GM12892 (cell line): Measurements from ENCODE around the gene MERTK. TPM values are rescaled to one million over a fixed set of nuclear protein-coding genes. Genes with fewer than 3 reads are reported as not detected.
A peak's percentile ranks its signal among the peaks of the same experiment; 100 is the strongest.
"Not testable (repeated sequence)": the region's sequence is repeated elsewhere in the genome, so short reads cannot be mapped to it uniquely, and the experiment has no call there.

Source experiments
- DNase-seq: peaks from one replicate; pipeline ENCODE4 v3.0.0; 2011; ENCODE audit not compliant: insufficient read length
- FAIRE-seq: peaks from 2 replicates; lab custom pipeline; 2011; peaks lifted over from hg19 to GRCh38; lab: Jason Lieb, UNC
- POLR2A ChIP-seq: IDR thresholded peaks from 2 replicates; pipeline ENCODE4 v1.6.1; 2011; ENCODE audit warnings: low read depth, low read length, control low read depth
- POLR2AphosphoS5 ChIP-seq: IDR thresholded peaks from 2 replicates; pipeline ENCODE4 v1.6.1; 2011; ENCODE audit warnings: low read depth, low read length, control low read depth
- TAF1 ChIP-seq: IDR thresholded peaks from 2 replicates; pipeline ENCODE4 v1.6.1; 2011; ENCODE audit warnings: low read depth, mild to moderate bottlenecking, control low read depth, low read length, borderline replicate concordance
- polyA plus RNA-seq: library from polyadenylated mRNA; unstranded; fragments of >200 nt; gene quantifications from one replicate; pipeline ENCODE4 v1.2.1, GENCODE V29; 2012; ENCODE audit warnings: missing spikeins, inconsistent platforms; ENCODE audit not compliant: missing spikeins

Gene MERTK
- polyA plus RNA-seq, result 2.6 TPM

DNA sequence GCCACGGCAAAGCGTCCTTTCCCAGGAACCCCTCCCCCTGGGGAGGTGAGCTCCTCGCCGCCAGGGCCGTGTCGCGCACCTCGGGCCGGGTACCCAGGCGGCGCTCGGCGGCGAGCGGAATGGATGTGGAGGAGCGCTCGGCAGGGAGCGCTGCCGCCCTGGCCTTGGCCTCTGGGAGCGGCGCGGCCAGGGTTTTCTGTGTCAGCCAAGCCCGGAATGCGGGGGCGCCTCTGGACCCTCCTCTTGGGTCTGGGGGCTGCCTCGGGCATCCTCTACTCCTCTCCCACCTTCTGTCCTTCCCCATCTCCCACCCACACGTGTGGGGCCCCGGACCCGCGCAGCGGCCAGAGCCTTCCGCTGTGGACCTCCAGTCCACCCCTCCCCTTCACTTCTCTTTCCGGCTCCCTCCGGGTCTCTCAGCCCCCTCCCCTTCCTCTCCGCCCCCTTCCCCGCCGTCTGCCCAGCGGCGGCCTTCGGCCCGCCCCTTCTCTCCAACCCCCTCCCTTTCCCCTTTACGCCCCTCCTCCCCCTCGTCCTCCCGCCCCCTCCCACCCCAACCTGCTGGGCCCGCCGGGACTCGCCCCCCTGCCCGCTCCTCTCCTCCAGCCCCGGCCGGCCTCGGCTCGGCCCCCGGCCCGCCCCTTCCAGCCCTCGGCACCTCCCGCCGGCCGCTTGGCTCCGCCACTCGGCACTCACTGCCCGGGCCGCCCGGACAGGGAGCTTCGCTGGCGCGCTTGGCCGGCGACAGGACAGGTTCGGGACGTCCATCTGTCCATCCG is at the start of gene MERTK:
Gene MERTK (plus strand): TSS at position 684 of the 779 bp plus-strand sequence. CDS start 129 bp downstream, outside the sequence.
- no peak for TF ChIP-seq TAF1
- no peak for TF ChIP-seq POLR2A
- no peak for TF ChIP-seq POLR2AphosphoS5
- FAIRE-seq (no peak), DNase-seq (peak; percentile 63)

DNA sequence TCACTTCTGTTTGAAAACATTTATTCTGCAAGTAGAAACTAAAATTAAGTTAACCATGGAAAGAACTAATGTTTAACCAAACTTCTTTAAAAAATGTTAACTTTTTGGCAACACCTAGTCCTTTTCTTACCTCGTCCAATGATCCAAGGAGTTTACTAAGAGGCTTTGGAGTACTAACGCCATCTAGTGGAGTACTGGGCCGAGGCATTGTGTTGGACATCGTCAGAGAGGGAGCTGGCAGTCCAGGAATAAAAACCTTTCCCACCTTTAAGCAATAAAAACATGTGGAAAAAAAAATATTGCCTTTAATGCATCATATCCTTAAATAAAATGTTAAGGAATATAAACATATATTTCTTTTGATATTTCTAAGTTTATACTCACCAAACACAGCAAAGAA is 47.8 kb upstream of the MERTK start:
- not testable (repeated sequence) for FAIRE-seq, DNase-seq

DNA sequence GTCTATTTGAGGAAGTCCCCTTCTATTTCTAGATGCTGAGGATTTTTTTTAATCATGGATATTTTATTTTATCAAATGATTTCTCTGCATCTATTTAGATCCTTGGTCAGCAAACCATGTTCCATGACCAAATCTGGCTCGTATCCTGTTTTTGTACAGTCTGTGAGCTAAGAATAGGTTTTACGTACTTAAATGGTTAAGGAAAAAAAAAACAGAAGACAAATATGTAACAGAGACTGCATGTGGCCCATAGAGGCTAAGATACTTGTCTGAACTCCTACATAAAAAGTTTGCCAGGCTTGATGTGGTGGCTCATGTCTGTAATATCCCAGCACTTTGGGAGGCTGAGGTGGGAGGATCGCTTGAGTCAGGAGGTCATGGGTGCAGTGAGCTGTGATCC is 45.9 kb upstream of the MERTK start:
- FAIRE-seq, DNase-seq: not testable (repeated sequence)

DNA sequence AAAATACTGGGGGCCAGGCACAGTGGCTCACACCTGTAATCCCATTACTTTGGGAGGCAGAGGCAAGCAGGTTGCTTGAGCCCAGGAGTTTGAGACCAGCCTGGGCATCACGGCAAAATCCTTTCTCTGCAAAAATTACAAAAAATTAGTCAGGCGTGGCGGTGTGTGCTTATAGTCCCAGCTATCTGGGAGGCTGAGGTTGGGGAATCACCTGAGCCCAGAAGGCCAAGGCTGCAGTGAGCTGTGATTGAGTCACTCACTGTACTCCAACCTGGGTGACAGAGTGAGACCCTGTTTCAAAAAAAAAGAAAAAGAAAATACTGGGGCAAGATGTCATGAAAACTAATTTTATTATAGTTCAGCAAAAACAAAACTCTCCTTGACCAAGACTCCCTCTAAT is 38.4 kb upstream of the MERTK start:
- DNase-seq, FAIRE-seq: not testable (repeated sequence)

DNA sequence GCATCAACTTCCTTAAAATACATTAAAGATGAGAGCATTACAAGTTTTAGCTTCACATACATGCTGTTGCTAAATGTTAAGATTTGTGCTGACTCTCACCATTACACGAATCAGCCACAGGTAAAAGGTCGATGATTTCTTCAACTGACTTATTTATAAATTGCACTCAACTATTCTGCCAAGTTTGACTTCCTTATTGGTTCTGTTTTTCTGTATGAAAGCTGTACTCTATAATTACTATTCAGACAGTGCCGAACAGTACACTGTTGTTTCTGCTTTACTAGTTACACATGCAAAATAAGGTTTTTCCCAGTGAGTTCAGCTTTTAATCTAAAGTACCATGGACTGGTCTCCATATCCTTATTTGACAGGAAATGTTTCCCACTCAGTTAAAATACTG is 33.3 kb upstream of the MERTK start:
- not testable (repeated sequence) for FAIRE-seq

DNA sequence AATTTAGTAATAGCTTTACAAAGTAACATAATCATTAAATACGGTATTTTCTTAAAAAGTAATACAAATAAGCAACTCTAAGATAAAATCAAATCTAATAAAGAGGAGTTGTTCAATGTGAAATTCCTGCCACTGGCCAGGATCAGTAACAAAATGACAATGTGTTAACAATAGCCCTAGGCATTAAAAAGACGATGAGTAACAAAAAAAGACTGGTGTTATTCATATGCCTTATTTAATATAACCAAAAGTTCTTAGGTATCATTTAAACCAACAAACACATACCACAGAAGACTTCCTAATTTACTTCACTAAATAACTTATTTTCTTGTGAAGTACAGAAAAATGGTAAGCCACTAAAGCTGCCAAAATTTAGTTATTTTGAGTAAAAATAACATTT is 25.6 kb upstream of the MERTK start:
- FAIRE-seq, result not testable (repeated sequence)

More for the DNA sequence above, 33.3 kb upstream of the MERTK start:
- not testable (repeated sequence) for DNase-seq

DNA sequence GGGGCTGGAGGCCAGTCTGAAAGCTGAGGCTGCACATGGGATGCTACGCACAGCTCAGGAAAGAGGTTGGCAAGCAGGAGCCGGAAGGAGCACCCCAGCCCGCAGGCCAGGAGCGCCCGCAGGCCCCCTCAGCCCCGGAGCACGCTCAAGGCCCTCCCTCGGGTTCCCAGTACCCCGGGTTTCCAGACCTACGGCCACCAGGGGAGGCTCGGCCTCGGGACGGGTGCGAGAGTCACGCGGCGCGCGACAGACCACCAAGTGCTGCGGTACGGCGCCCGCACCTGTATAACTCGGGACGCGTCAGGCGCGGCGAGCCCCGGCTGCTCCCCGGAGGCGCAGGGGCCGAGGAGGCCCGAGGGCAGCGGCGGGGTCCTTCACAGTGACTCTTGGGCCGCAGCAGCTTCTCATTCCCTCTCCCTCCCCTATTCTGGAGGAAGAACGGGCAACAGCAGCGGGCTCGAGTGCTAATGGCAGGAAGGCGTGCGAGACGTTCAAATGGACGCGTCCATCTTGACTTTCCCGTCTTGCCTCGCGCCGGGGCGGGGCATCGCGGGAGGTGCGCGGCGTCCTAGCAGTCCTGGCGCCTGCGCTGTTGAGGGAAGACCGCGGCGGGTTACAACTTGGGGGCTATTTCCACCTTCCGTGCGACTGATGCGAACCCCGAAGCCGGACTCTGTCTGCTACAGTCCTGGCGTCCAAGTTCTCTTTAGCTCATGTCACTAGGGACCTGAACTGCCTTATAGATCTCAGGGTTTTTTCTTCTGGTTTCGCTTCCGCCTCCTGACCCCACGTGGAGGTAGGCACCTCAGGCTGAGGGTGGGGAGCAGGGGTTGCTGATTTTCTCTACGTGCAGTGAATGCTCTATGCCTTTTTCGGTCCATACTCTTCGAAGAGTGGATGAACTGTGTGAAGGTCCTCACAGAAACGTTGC is 14.5 kb upstream of the MERTK start, which contains the start of gene ANAPC1:
Gene ANAPC1 (minus strand): TSS at position 533 of the 931 bp plus-strand sequence. CDS start 3,368 bp downstream, outside the sequence.
- FAIRE-seq, result peak; percentile 92
- TF ChIP-seq POLR2A (peak; percentile 94), TAF1 (peak; percentile 87), POLR2AphosphoS5 (peak; percentile 92)

More for the DNA sequence above, 25.6 kb upstream of the MERTK start:
- not testable (repeated sequence) for DNase-seq

DNA sequence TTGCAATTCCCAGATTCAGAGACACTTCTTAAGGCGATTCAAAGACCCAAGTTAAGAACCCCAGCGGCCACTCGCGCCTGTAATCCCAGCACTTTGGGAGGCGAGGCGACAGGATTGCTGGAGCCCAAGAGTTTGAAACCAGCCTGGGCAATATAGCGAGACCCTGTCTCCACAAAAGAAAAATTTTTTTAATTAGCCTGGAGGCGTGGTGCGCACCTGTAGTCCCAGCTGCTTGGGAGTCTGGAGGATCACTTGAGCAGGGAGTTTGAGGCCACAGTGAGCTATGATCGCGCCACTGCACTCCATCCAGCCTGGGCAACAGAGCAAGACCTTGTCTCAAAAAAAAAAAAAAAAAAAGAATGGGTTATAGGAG is 13.8 kb upstream of the MERTK start:
- no peak for TF ChIP-seq POLR2AphosphoS5
- no peak for TF ChIP-seq POLR2A
- TF ChIP-seq TAF1, result no peak
- FAIRE-seq, result no peak
- no peak for DNase-seq

More for the DNA sequence above, 14.5 kb upstream of the MERTK start, which contains the start of gene ANAPC1:
- DNase-seq, result peak; percentile 67

DNA sequence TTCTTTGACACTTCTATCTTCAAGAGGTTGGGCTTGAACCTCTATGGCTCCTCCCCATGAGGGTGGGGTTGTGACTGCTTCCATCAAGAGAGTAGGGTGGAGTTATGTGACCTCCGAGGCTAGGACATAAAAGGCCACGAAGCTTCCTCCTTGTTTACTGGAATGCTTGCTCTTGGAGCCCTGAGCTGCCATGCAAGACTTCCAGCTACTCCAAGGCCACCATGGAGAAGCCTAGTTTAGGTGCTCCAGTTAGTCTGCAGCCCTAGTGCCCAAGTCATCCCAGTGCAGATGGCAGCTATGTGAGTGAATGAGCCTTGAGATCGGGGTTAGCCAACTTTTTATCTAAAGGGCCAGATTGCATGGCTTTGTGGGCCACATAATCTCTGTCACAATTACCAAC is 2.4 kb upstream of the MERTK start:
- no peak for DNase-seq
- FAIRE-seq, result no peak
- TF ChIP-seq TAF1 (no peak), POLR2A (no peak)

DNA sequence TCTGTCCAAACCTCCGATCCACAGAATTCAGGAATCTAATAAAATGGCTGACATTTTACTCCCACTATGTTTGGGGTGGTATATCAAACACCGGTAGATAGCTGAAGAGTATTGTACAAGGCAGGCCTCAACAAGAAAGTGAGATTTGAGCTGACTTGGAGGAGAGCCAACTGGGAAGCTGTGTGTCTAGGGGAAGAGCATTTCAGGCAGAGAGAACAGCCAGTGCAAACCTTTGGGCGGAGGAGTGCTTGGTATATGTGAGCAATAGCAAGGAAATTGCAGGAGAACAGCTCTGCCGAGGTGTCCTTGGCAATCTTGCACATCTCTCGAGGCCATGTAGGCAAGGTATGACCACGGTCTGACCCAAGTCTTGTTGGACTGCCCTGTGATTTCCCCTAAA is 1.8 kb upstream of the MERTK start:
- FAIRE-seq (no peak), DNase-seq (no peak)

DNA sequence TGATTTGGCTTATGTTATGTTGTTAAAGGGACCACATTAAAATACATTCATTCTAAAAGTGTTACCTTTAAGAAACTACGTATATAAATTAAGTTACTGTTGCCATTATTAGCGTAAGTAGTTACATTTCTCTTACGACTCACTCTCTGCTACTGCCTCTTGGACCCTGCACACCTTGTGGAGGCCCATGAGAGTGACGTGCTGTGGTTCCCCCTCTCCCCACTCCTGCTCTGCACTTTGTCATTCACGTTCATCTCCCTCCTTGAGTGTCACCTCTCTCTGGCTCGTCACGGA is 830 bp upstream of the MERTK start:
- no peak for FAIRE-seq
- TF ChIP-seq TAF1 (no peak), POLR2AphosphoS5 (no peak), POLR2A (no peak)
- no peak for DNase-seq

More for the DNA sequence above, 1.8 kb upstream of the MERTK start:
- no peak for TF ChIP-seq POLR2A
- TF ChIP-seq POLR2AphosphoS5, result no peak
- no peak for TF ChIP-seq TAF1

DNA sequence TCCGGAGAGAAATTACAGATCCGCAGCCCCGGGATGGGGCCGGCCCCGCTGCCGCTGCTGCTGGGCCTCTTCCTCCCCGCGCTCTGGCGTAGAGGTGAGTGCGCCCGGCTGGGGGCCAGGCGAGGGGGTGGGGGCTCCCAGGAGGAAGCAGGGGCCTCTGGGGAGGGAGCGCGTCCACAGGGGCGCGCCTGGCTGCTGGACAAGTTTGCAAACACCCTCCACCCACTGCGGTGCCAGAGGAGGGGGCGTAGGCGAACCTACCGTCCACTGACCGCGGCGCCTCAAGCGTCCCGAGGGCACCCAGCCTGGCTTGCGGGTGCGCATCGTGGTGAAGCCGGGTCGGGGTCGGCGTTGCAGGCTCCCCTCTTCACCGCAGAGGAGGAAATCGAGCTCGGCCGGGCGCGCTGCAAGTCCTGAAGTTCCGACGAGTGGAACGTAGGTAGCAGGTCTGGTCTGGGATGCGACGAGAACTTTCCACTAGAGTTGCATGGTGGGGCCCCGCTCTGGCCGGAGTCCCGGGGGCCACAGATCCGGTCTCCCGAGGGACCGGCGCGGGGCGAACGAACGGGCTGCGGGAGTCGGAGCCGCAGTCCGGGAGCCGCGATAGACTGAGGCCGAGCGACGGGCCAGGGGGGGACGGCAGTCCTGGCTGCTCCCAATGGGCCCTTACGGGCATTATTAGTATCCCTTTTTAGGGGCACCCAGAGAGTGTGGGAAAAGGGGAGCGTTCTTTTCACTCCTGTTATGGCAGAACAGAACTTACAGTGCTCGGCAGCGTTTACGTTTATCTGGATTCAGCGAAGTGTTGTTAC is 502 bp downstream of the MERTK start:
- DNase-seq (peak; percentile 27), FAIRE-seq (no peak)
- no peak for TF ChIP-seq POLR2A
- TF ChIP-seq POLR2AphosphoS5, result no peak
- TF ChIP-seq TAF1, result no peak
